ENCODE measurements around the gene GPX4. TPM values are rescaled to one million over a fixed set of nuclear protein-coding genes. Genes with fewer than 3 reads are reported as not detected.

GPX4 gene
- total and polyA plus RNA-seq, 9 of the 15 experiments (the other 6 are each of a cell fraction or from before 2014, with no cell fraction given) = 61.4 to 661 (median 349) TPM

GRCh38 chr19:1112268-1113029, 8.7 kb downstream of the GPX4 start (continued):
- TF ChIP-seq, protein P1, sequence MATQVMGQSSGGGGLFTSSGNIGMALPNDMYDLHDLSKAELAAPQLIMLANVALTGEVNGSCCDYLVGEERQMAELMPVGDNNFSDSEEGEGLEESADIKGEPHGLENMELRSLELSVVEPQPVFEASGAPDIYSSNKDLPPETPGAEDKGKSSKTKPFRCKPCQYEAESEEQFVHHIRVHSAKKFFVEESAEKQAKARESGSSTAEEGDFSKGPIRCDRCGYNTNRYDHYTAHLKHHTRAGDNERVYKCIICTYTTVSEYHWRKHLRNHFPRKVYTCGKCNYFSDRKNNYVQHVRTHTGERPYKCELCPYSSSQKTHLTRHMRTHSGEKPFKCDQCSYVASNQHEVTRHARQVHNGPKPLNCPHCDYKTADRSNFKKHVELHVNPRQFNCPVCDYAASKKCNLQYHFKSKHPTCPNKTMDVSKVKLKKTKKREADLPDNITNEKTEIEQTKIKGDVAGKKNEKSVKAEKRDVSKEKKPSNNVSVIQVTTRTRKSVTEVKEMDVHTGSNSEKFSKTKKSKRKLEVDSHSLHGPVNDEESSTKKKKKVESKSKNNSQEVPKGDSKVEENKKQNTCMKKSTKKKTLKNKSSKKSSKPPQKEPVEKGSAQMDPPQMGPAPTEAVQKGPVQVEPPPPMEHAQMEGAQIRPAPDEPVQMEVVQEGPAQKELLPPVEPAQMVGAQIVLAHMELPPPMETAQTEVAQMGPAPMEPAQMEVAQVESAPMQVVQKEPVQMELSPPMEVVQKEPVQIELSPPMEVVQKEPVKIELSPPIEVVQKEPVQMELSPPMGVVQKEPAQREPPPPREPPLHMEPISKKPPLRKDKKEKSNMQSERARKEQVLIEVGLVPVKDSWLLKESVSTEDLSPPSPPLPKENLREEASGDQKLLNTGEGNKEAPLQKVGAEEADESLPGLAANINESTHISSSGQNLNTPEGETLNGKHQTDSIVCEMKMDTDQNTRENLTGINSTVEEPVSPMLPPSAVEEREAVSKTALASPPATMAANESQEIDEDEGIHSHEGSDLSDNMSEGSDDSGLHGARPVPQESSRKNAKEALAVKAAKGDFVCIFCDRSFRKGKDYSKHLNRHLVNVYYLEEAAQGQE (IDR thresholded peaks at IDR 0.05; ENCODE audit: borderline replicate concordance) = no peak
- TF ChIP-seq, protein P1 (CRISPR knock-in tag; IDR thresholded peaks at IDR 0.05; ENCODE audit: low read depth) = no peak
- TF ChIP-seq DMBX1 (CRISPR knock-in tag; IDR thresholded peaks at IDR 0.05; ENCODE audit: borderline replicate concordance) (no peak), SRSF1 (IDR thresholded peaks at IDR 0.05; ENCODE audit: low read depth, low read length) (no peak), POLR2B (IDR thresholded peaks at IDR 0.05; ENCODE audit: low read depth, partially characterized antibody) (peak; percentile 17), NRF1 (conservative IDR thresholded peaks at IDR 0.05 in 1 of 2, IDR thresholded peaks at IDR 0.05 in 1 of 2) (peak in 1 of 2 experiments; percentile 42; a peak in 2 of 4 replicates), FIP1L1 (IDR thresholded peaks at IDR 0.05; ENCODE audit: low read depth, low read length, poor library complexity, severe bottlenecking) (peak; percentile 12)
- TF ChIP-seq, protein P2, sequence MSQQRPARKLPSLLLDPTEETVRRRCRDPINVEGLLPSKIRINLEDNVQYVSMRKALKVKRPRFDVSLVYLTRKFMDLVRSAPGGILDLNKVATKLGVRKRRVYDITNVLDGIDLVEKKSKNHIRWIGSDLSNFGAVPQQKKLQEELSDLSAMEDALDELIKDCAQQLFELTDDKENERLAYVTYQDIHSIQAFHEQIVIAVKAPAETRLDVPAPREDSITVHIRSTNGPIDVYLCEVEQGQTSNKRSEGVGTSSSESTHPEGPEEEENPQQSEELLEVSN (IDR thresholded peaks at IDR 0.05; ENCODE audit: borderline replicate concordance in 1 of 2, extremely low read depth in 1 of 2, insufficient read depth in 1 of 2, insufficient read length in 1 of 2, low read depth in 1 of 2, low read length in 1 of 2, poor library complexity in 1 of 2, severe bottlenecking in 1 of 2) = peak; percentile 26 to 88
- TF ChIP-seq, protein P3, sequence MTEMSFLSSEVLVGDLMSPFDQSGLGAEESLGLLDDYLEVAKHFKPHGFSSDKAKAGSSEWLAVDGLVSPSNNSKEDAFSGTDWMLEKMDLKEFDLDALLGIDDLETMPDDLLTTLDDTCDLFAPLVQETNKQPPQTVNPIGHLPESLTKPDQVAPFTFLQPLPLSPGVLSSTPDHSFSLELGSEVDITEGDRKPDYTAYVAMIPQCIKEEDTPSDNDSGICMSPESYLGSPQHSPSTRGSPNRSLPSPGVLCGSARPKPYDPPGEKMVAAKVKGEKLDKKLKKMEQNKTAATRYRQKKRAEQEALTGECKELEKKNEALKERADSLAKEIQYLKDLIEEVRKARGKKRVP (CRISPR knock-in tag; IDR thresholded peaks at IDR 0.05) = no peak
- TF ChIP-seq, protein P4, sequence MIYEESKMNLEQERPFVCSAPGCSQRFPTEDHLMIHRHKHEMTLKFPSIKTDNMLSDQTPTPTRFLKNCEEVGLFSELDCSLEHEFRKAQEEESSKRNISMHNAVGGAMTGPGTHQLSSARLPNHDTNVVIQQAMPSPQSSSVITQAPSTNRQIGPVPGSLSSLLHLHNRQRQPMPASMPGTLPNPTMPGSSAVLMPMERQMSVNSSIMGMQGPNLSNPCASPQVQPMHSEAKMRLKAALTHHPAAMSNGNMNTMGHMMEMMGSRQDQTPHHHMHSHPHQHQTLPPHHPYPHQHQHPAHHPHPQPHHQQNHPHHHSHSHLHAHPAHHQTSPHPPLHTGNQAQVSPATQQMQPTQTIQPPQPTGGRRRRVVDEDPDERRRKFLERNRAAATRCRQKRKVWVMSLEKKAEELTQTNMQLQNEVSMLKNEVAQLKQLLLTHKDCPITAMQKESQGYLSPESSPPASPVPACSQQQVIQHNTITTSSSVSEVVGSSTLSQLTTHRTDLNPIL (CRISPR knock-in tag; IDR thresholded peaks at IDR 0.05) = no peak
- TF ChIP-seq, protein P5, sequence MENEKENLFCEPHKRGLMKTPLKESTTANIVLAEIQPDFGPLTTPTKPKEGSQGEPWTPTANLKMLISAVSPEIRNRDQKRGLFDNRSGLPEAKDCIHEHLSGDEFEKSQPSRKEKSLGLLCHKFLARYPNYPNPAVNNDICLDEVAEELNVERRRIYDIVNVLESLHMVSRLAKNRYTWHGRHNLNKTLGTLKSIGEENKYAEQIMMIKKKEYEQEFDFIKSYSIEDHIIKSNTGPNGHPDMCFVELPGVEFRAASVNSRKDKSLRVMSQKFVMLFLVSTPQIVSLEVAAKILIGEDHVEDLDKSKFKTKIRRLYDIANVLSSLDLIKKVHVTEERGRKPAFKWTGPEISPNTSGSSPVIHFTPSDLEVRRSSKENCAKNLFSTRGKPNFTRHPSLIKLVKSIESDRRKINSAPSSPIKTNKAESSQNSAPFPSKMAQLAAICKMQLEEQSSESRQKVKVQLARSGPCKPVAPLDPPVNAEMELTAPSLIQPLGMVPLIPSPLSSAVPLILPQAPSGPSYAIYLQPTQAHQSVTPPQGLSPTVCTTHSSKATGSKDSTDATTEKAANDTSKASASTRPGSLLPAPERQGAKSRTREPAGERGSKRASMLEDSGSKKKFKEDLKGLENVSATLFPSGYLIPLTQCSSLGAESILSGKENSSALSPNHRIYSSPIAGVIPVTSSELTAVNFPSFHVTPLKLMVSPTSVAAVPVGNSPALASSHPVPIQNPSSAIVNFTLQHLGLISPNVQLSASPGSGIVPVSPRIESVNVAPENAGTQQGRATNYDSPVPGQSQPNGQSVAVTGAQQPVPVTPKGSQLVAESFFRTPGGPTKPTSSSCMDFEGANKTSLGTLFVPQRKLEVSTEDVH (IDR thresholded peaks at IDR 0.05; ENCODE audit: low read depth, partially characterized antibody) = no peak
